ENCODE data around the gene MYCBPAP.
"Not testable (repeated sequence)": the region's sequence is repeated elsewhere in the genome, so short reads cannot be mapped to it uniquely, and the experiment has no call there.

MYCBPAP gene

GRCh38 chr17:50471009-50471905 is 37.0 kb upstream of the MYCBPAP start:
- no peak for DNase-seq (ENCODE audit: low read depth, low spot score)

GRCh38 chr17:50472286-50472685 is 36.0 kb upstream of the MYCBPAP start:
- no peak for DNase-seq (ENCODE audit: low read depth, low spot score)

- not testable (repeated sequence) for DNase-seq (ENCODE audit: low read depth, low spot score)
These were observed 35.5 kb upstream of the MYCBPAP start for GRCh38 chr17:50472761-50473161.

GRCh38 chr17:50473901-50474300 is 34.3 kb upstream of the MYCBPAP start:
- DNase-seq (ENCODE audit: low read depth, low spot score): no peak

- DNase-seq (ENCODE audit: low read depth, low spot score): no peak
These were observed 33.7 kb upstream of the MYCBPAP start for GRCh38 chr17:50474523-50474922.

- DNase-seq (ENCODE audit: low read depth, low spot score): no peak
These were observed 32.9 kb upstream of the MYCBPAP start for GRCh38 chr17:50475362-50475761.

- not testable (repeated sequence) for DNase-seq (ENCODE audit: low read depth, low spot score)
These were observed 32.3 kb upstream of the MYCBPAP start for GRCh38 chr17:50475775-50476544.

GRCh38 chr17:50476545-50477315 is 31.5 kb upstream of the MYCBPAP start:
- DNase-seq (ENCODE audit: low read depth, low spot score): no peak

- no peak for DNase-seq (ENCODE audit: low read depth, low spot score)
These were observed 30.3 kb upstream of the MYCBPAP start for GRCh38 chr17:50477976-50478375.

GRCh38 chr17:50478391-50479381 is 29.6 kb upstream of the MYCBPAP start, which contains the start of gene RSAD1:
Gene RSAD1, plus strand, starts transcription at chr17:50478860. Its CDS starts 25 bp downstream, at chr17:50478885.
- no peak for DNase-seq (ENCODE audit: low read depth, low spot score)

- DNase-seq (ENCODE audit: low read depth, low spot score): no peak
These were observed 28.6 kb upstream of the MYCBPAP start for GRCh38 chr17:50479522-50480141.

GRCh38 chr17:50480142-50480764 is 28.0 kb upstream of the MYCBPAP start:
- no peak for DNase-seq (ENCODE audit: low read depth, low spot score)

- no peak for DNase-seq (ENCODE audit: low read depth, low spot score)
These were observed 27.3 kb upstream of the MYCBPAP start for GRCh38 chr17:50480854-50481490.

- DNase-seq (ENCODE audit: low read depth, low spot score): no peak
These were observed 26.6 kb upstream of the MYCBPAP start for GRCh38 chr17:50481648-50482047.

GRCh38 chr17:50482110-50482509 is 26.1 kb upstream of the MYCBPAP start:
- DNase-seq (ENCODE audit: low read depth, low spot score): no peak

- DNase-seq (ENCODE audit: low read depth, low spot score): peak; percentile 47
These were observed 25.7 kb upstream of the MYCBPAP start for GRCh38 chr17:50482516-50482915.

- no peak for DNase-seq (ENCODE audit: low read depth, low spot score)
These were observed 25.0 kb upstream of the MYCBPAP start for GRCh38 chr17:50483266-50483665.

- no peak for DNase-seq (ENCODE audit: low read depth, low spot score)
These were observed 23.7 kb upstream of the MYCBPAP start for GRCh38 chr17:50484386-50485155.

All from brain pericyte (primary cell).